A549 treated with CpdA at 1 μM for 4 hours (cell line): Measurements from ENCODE around the gene ULK4. TPM values are rescaled to one million over a fixed set of nuclear protein-coding genes. Genes with fewer than 3 reads are reported as not detected.

Experiments used
- total RNA-seq: library from RNA; stranded (reverse); fragments of 200-300 nt; extraction: Qiagen RNA extraction; gene quantifications from 5 replicates; pipeline ENCODE4 v1.2.3, GENCODE V29; 2022; ENCODE audit warnings: low read depth

ULK4 gene
- 3.8 to 12.9 TPM (median 4.6 TPM) in 5 replicates for total RNA-seq

DNA sequence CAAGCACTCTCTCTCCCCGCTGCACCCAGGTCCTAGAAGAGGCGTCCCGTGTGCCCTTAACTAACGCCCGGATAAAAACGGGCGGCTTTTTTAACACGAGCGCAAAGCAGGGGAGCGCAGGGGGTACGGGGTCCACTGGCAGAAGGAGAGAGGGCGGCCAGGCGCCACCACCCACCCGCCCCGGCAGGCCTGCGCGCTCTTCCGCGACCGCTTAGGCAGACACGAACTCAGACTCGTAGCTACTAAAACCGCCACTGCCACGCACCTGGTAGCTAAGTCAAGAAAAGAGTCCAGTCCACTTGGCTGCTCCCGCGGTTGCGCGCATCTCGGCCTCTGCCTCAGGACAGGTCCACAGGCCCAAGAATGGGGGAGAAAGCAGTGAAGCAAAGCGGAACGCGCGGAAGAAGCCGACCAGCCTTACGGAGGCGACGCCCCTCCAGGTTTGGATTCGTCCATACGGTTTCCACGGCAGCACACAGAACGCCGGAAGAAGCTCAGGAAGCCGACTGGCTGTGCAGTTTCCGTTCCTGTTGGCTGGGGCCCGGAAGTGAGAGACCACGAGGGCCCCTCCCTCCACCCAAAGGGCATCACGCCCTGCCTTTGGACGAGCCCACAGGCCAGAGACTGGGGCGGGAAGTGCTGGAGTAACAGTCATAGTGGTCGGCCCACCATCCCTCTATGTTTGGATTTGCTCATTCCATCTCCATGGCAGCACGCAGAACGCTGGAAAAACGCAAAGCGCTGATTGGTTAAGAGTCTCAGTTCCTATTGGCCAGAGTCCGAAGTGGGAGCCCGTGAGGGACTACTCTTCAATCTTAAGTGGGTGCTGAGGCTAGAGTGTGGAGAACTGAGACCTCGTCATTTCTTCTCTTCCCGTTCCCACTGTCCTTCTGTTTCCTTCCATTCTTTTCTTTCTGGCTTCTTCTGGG, at the start of gene ULK4:
ULK4 (minus strand) TSS at position 353 of the 929 bp plus-strand sequence. CDS start 7,344 bp downstream, outside the sequence.

GRCh38 chr3:41198950-41199865, 762.7 kb downstream of the ULK4 start, which contains the start of gene CTNNB1:
Gene CTNNB1 (plus strand): TSS chr3:41199505. CDS start chr3:41224069, 24,564 bp downstream.

Other genes with a start within 250 kb of the ULK4 start
- 14.1 to 17.7 TPM (median 16.1 TPM) in 5 replicates for gene TRAK1, start 129.3 kb upstream of the ULK4 start, total RNA-seq